HepG2 (cell line): ENCODE measurements around the gene CABLES2. TPM values are rescaled to one million over a fixed set of nuclear protein-coding genes. Genes with fewer than 3 reads are reported as not detected.

Source experiments
- CEBPB ChIP-seq: IDR thresholded peaks from 2 replicates; pipeline ENCODE4 v1.6.1; 2011; ENCODE audit warnings: low read depth, low read length, improper control_type of control experiment, borderline replicate concordance
- CREM ChIP-seq, 2 experiments: sonication (generic) in 1 of 2; formaldehyde crosslinking in 1 of 2; IDR thresholded peaks; 2 replicates each; pipeline versions ENCODE4 v1.4.0 to v1.6.1; 2016 to 2020; ENCODE audit warnings: antibody characterized with exemption in 1 of 2, mild to moderate bottlenecking in 1 of 2, missing genetic modification reagents in 1 of 2
- CSRNP1 ChIP-seq: sonication (generic); formaldehyde crosslinking; IDR thresholded peaks from 2 replicates; pipeline ENCODE4 v1.8.1; 2023; ENCODE audit warnings: mild to moderate bottlenecking, missing genetic modification reagents
- FIP1L1 ChIP-seq: fragments of 200-400 bp; formaldehyde crosslinking; IDR thresholded peaks from 2 replicates; pipeline ENCODE4 v1.6.1; 2018; ENCODE audit warnings: low read depth, mild to moderate bottlenecking, low read length, moderate library complexity, borderline replicate concordance; ENCODE audit not compliant: insufficient read depth
- FOXJ3 ChIP-seq: sonication (generic); formaldehyde crosslinking; IDR thresholded peaks from 2 replicates; pipeline ENCODE4 v1.4.0; 2020; ENCODE audit warnings: missing genetic modification reagents, mild to moderate bottlenecking, borderline replicate concordance
- HDAC2 ChIP-seq: sonication (generic); formaldehyde crosslinking; IDR thresholded peaks from 2 replicates; pipeline ENCODE4 v1.4.0; 2020; ENCODE audit warnings: missing genetic modification reagents
- JUNB ChIP-seq: sonication (generic); formaldehyde crosslinking; IDR thresholded peaks from 2 replicates; pipeline ENCODE4 v1.8.0; 2022; ENCODE audit warnings: missing genetic modification reagents, mild to moderate bottlenecking, borderline replicate concordance
- KDM4B ChIP-seq: sonication (generic); formaldehyde crosslinking; IDR thresholded peaks from 2 replicates; pipeline ENCODE4 v1.4.0; 2020; ENCODE audit warnings: missing genetic modification reagents
- KMT2B ChIP-seq: IDR thresholded peaks from 2 replicates; pipeline ENCODE4 v1.6.1; 2016; ENCODE audit warnings: missing genetic modification reagents, missing compliant biosample characterization
- NONO ChIP-seq, 2 experiments: fragments of 450-650 bp in 1 of 2; sonication (generic) in 1 of 2; formaldehyde crosslinking in 1 of 2; IDR thresholded peaks in 1 of 2; conservative IDR thresholded peaks in 1 of 2; 2 replicates each; pipeline versions ENCODE4 v1.6.1 to v1.8.0; 2017 to 2022; ENCODE audit warnings: mild to moderate bottlenecking in 1 of 2, missing genetic modification reagents in 1 of 2, moderate library complexity in 1 of 2
- RAD51 ChIP-seq: fragments of 450-650 bp; IDR thresholded peaks from 2 replicates; pipeline ENCODE4 v1.6.1; 2016; ENCODE audit warnings: borderline replicate concordance
- SALL2 ChIP-seq: sonication (generic); formaldehyde crosslinking; IDR thresholded peaks from 2 replicates; pipeline ENCODE4 v1.8.1; 2023; ENCODE audit warnings: mild to moderate bottlenecking, missing genetic modification reagents, inconsistent platforms
- SRY ChIP-seq: sonication (generic); formaldehyde crosslinking; IDR thresholded peaks from 2 replicates; pipeline ENCODE4 v1.8.0; 2022; ENCODE audit warnings: mild to moderate bottlenecking, missing genetic modification reagents
- TEAD2 ChIP-seq: sonication (generic); formaldehyde crosslinking; IDR thresholded peaks from 2 replicates; pipeline ENCODE4 v1.9.0; 2021; ENCODE audit warnings: missing genetic modification reagents
- TERF1 ChIP-seq: sonication (generic); formaldehyde crosslinking; IDR thresholded peaks from 2 replicates; pipeline ENCODE4 v1.8.0; 2022; ENCODE audit warnings: mild to moderate bottlenecking, missing genetic modification reagents, moderate library complexity
- WIZ ChIP-seq: sonication (generic); formaldehyde crosslinking; IDR thresholded peaks from 2 replicates; pipeline ENCODE4 v1.5.1; 2020; ENCODE audit warnings: mild to moderate bottlenecking, missing genetic modification reagents
- ZBTB25 ChIP-seq: IDR thresholded peaks from 2 replicates; pipeline ENCODE4 v1.6.1; 2018; ENCODE audit warnings: missing genetic modification reagents
- ZFAT ChIP-seq: sonication (generic); formaldehyde crosslinking; conservative IDR thresholded peaks from 2 replicates; pipeline ENCODE4 v1.8.1; 2023; ENCODE audit warnings: missing genetic modification reagents, inconsistent platforms
- ZFP37 ChIP-seq: sonication (generic); formaldehyde crosslinking; IDR thresholded peaks from 2 replicates; pipeline ENCODE4 v1.4.0; 2020; ENCODE audit warnings: missing genetic modification reagents, borderline replicate concordance
- ZNF224 ChIP-seq: sonication (generic); formaldehyde crosslinking; IDR thresholded peaks from 2 replicates; pipeline ENCODE4 v1.5.0; 2020; ENCODE audit warnings: mild to moderate bottlenecking, missing genetic modification reagents
- ZNF253 ChIP-seq: sonication (generic); formaldehyde crosslinking; IDR thresholded peaks from 2 replicates; pipeline ENCODE4 v1.8.0; 2022; ENCODE audit warnings: mild to moderate bottlenecking, missing genetic modification reagents, borderline replicate concordance
- ZNF30 ChIP-seq: sonication (generic); formaldehyde crosslinking; IDR thresholded peaks from 2 replicates; pipeline ENCODE4 v1.5.0; 2020; ENCODE audit warnings: mild to moderate bottlenecking, missing genetic modification reagents
- ZNF451 ChIP-seq: sonication (generic); formaldehyde crosslinking; IDR thresholded peaks from 2 replicates; pipeline ENCODE4 v1.5.0; 2020; ENCODE audit warnings: mild to moderate bottlenecking, missing genetic modification reagents
- ZNF720 ChIP-seq: sonication (generic); formaldehyde crosslinking; IDR thresholded peaks from 2 replicates; pipeline ENCODE4 v1.4.0; 2020; ENCODE audit warnings: missing genetic modification reagents
- ZNF777 ChIP-seq: sonication (generic); formaldehyde crosslinking; IDR thresholded peaks from 2 replicates; pipeline ENCODE4 v1.4.0; 2020; ENCODE audit warnings: missing genetic modification reagents
- ZSCAN29 ChIP-seq: sonication (generic); formaldehyde crosslinking; conservative IDR thresholded peaks from 2 replicates; pipeline ENCODE4 v1.4.0; 2020; ENCODE audit warnings: mild to moderate bottlenecking, missing genetic modification reagents
- polyA plus RNA-seq, 8 experiments: library from polyadenylated mRNA; depleted of rRNA in 3 of 8; stranded (reverse) in 7 of 8; unstranded in 1 of 8; fragments of >200 nt; fragmentation: Illumina TruSeq in 4 of 8; extraction: Trizol in 4 of 8; gene quantifications; 2 replicates each; pipeline versions ENCODE4 v1.2.1 to v1.2.3, GENCODE V29; 2011 to 2016; ENCODE audit warnings: low read depth in 4 of 8, missing spikeins in 1 of 8, mixed read lengths in 1 of 8; ENCODE audit not compliant: insufficient read depth in 1 of 8
- total RNA-seq, 5 experiments: library from RNA; depleted of rRNA; stranded (reverse); fragments of >200 nt; fragmentation: Illumina TruSeq; extraction: Trizol; gene quantifications; 2 replicates each; pipeline ENCODE4 v1.2.3, GENCODE V29; 2016; ENCODE audit warnings: low read depth in 1 of 5
- TF ChIP-seq, protein P1 (sequence below): sonication (generic); formaldehyde crosslinking; IDR thresholded peaks from 2 replicates; pipeline ENCODE4 v1.8.1; 2023; ENCODE audit warnings: missing genetic modification reagents, mild to moderate bottlenecking, borderline replicate concordance

CABLES2 gene
- total and polyA plus RNA-seq, 2 of the 13 experiments (the other 11 are each of a cell fraction or from before 2014, with no cell fraction given): 5.2 to 9.7 TPM

GRCh38 chr20:62370115-62370806 lies 36.8 kb downstream of the CABLES2 start (continued):
- TF ChIP-seq TEAD2 (0 out of 2 replicates have a peak, but pooled peaks have one; percentile 71), ZFAT (no peak), TERF1 (CRISPR knock-in tag) (peak; percentile 95), ZFP37 (CRISPR knock-in tag) (no peak), ZNF224 (CRISPR knock-in tag) (no peak), NONO (IDR thresholded peaks at IDR 0.05) (no peak), NONO (CRISPR knock-in tag; conservative IDR thresholded peaks at IDR 0.05) (peak; percentile 88), ZNF720 (CRISPR knock-in tag) (no peak), FIP1L1 (no peak), HDAC2 (CRISPR knock-in tag) (no peak; the same call in 1 of the 2 replicates), ZBTB25 (CRISPR knock-in tag) (no peak), RAD51 (no peak), ZNF30 (CRISPR knock-in tag) (peak; percentile 54; the same call in 1 of the 2 replicates), JUNB (CRISPR knock-in tag) (no peak), CEBPB (peak; percentile 65; the same call in 1 of the 2 replicates), CREM (IDR thresholded peaks at IDR 0.05) (no peak), CREM (CRISPR knock-in tag; IDR thresholded peaks at IDR 0.05) (no peak), ZNF777 (CRISPR knock-in tag) (no peak), WIZ (CRISPR knock-in tag) (0 out of 2 replicates have a peak, but pooled peaks have one; percentile 65), KDM4B (CRISPR knock-in tag) (no peak; the same call in 1 of the 2 replicates), KMT2B (CRISPR knock-in tag) (peak; percentile 22; the same call in 1 of the 2 replicates), ZNF451 (CRISPR knock-in tag) (no peak; the same call in none of the 2 replicates), SALL2 (CRISPR knock-in tag) (0 out of 2 replicates have a peak, but pooled peaks have one; percentile 13), FOXJ3 (CRISPR knock-in tag) (no peak), ZNF253 (CRISPR knock-in tag) (no peak; the same call in 1 of the 2 replicates), SRY (CRISPR knock-in tag) (no peak), ZSCAN29 (no peak), CSRNP1 (no peak)
- TF ChIP-seq, protein P1, sequence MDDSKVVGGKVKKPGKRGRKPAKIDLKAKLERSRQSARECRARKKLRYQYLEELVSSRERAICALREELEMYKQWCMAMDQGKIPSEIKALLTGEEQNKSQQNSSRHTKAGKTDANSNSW (CRISPR knock-in tag): 0 out of 2 replicates have a peak, but pooled peaks have one; percentile 71
